SK-N-SH (cell line): ENCODE results near the gene FRMPD4. TPM values are rescaled to one million over a fixed set of nuclear protein-coding genes. Genes with fewer than 3 reads are reported as not detected.

Experiments
- CTCF ChIA-PET: fragments of 300-600, 350-600 bp; formaldehyde crosslinking; extraction: SDS; loops from one replicate; lab custom pipeline; 2021; lab: Yijun Ruan, JAX
- POLR2A ChIA-PET: fragments of 350-600 bp; sonication (Branson Sonifier 250); formaldehyde crosslinking; extraction: SDS; loops from one replicate; lab custom pipeline; 2020; ENCODE audit warnings: antibody characterized with exemption, inconsistent platforms; lab: Yijun Ruan, JAX
- DNase-seq: peaks from one replicate; pipeline ENCODE4 v3.0.0; 2012
- H2AFZ ChIP-seq: fragments of 200-600 bp; sonication (generic); 2 replicates; pipeline ENCODE4 v1.8.1; 2016; ENCODE audit warnings: antibody characterized with exemption, mild to moderate bottlenecking, low read depth
- H3F3A ChIP-seq: fragments of 200-600 bp; sonication (generic); replicated peaks from 2 replicates; pipeline ENCODE3; 2016; ENCODE audit warnings: antibody characterized with exemption, mild to moderate bottlenecking; ENCODE audit not compliant: insufficient read depth
- H3K27ac ChIP-seq, 2 experiments: fragments of 200-500 bp in 1 of 2; fragments of 200-600 bp in 1 of 2; sonication (Bioruptor generic) in 1 of 2; sonication (generic), shearing (Covaris generic) in 1 of 2; 2 replicates each; pipeline versions ENCODE4 v1.5.1 to v1.6.1; 2014 to 2016; ENCODE audit warnings: low read depth in 2 of 2, inconsistent platforms in 1 of 2, low read length in 1 of 2, mild to moderate bottlenecking in 1 of 2, mixed read lengths in 1 of 2
- H3K27me3 ChIP-seq: fragments of 200-600 bp; sonication (generic), shearing (Covaris generic); 2 replicates; pipeline ENCODE4 v1.6.1; 2016; ENCODE audit warnings: mixed run types; ENCODE audit not compliant: insufficient read depth
- H3K36me3 ChIP-seq, 2 experiments: fragments of 200-500 bp in 1 of 2; fragments of 200-600 bp in 1 of 2; sonication (Bioruptor generic) in 1 of 2; sonication (generic) in 1 of 2; replicated peaks in 1 of 2; 2 replicates each; pipeline versions ENCODE3 to v1.5.1; 2014 to 2016; ENCODE audit warnings: low read length in 1 of 2, mild to moderate bottlenecking in 1 of 2; ENCODE audit not compliant: insufficient read depth in 2 of 2, control insufficient read depth in 1 of 2
- H3K4me1 ChIP-seq, 2 experiments: fragments of 200-500 bp in 1 of 2; fragments of 200-600 bp in 1 of 2; sonication (Bioruptor generic) in 1 of 2; sonication (generic), shearing (Covaris generic) in 1 of 2; 2 replicates each; pipeline versions ENCODE4 v1.5.1 to v1.6.1; 2014 to 2016; ENCODE audit warnings: low read depth in 1 of 2, low read length in 1 of 2, mixed run types in 1 of 2; ENCODE audit not compliant: insufficient read depth in 2 of 2, control insufficient read depth in 1 of 2
- H3K4me2 ChIP-seq: fragments of 200-600 bp; sonication (generic), shearing (Covaris generic); 2 replicates; pipeline ENCODE4 v1.6.1; 2017; ENCODE audit warnings: mixed run types
- H3K4me3 ChIP-seq, 2 experiments: fragments of 200-500 bp in 1 of 2; fragments of 200-600 bp in 1 of 2; sonication (Bioruptor generic) in 1 of 2; sonication (generic), shearing (Covaris generic) in 1 of 2; 2 replicates each; pipeline versions ENCODE4 v1.5.1 to v1.8.1; 2014 to 2016; ENCODE audit warnings: low read depth in 2 of 2, inconsistent platforms in 1 of 2, low read length in 1 of 2, mild to moderate bottlenecking in 1 of 2, mixed read lengths in 1 of 2, moderate library complexity in 1 of 2
- H3K79me2 ChIP-seq: fragments of 200-600 bp; sonication (generic); 2 replicates; pipeline ENCODE4 v1.8.1; 2017; ENCODE audit warnings: mild to moderate bottlenecking; ENCODE audit not compliant: insufficient read depth
- H3K9ac ChIP-seq: fragments of 200-600 bp; sonication (generic); 2 replicates; pipeline ENCODE4 v1.6.1; 2017; ENCODE audit warnings: mixed run types
- H3K9me2 ChIP-seq: fragments of 200-600 bp; sonication (generic); 2 replicates; pipeline ENCODE4 v1.6.1; 2017; ENCODE audit warnings: mixed run types
- H3K9me3 ChIP-seq: fragments of 200-600 bp; sonication (generic); 2 replicates; pipeline ENCODE4 v1.6.1; 2017; ENCODE audit warnings: mixed run types, mild to moderate bottlenecking, moderate library complexity
- H4K20me1 ChIP-seq: fragments of 200-600 bp; sonication (generic); 2 replicates; pipeline ENCODE4 v1.6.1; 2017; ENCODE audit warnings: mild to moderate bottlenecking, mixed run types; ENCODE audit not compliant: insufficient read depth
- ELF1 ChIP-seq: IDR thresholded peaks from 2 replicates; pipeline ENCODE4 v1.4.0; 2012
- FOSL2 ChIP-seq: IDR thresholded peaks from 2 replicates; pipeline ENCODE4 v1.4.0; 2012; ENCODE audit warnings: low read depth, mild to moderate bottlenecking, moderate library complexity, borderline replicate concordance
- FOXM1 ChIP-seq: IDR thresholded peaks from 2 replicates; pipeline ENCODE4 v1.4.0; 2012; ENCODE audit warnings: low read depth, mild to moderate bottlenecking
- NFIC ChIP-seq: IDR thresholded peaks from 2 replicates; pipeline ENCODE4 v1.4.0; 2012; ENCODE audit warnings: borderline replicate concordance
- POLR2AphosphoS5 ChIP-seq: IDR thresholded peaks from 2 replicates; pipeline ENCODE4 v1.6.1; 2012; ENCODE audit warnings: low read depth, low read length
- RAD21 ChIP-seq: IDR thresholded peaks from 2 replicates; pipeline ENCODE4 v1.6.1; 2012; ENCODE audit warnings: mild to moderate bottlenecking, low read length
- RXRA ChIP-seq: IDR thresholded peaks from 2 replicates; pipeline ENCODE4 v1.4.0; 2012; ENCODE audit warnings: low read depth, mild to moderate bottlenecking, borderline replicate concordance
- WGBS: methylation state at CpG from one replicate; pipeline ENCODE4 v1.1.6; 2017; ENCODE audit warnings: low lambda C conversion rate; 5-methylcytosine and 5-hydroxymethylcytosine counted together
- polyA plus RNA-seq, 3 experiments: library from polyadenylated mRNA; depleted of rRNA; stranded (reverse); fragments of >200 nt; gene quantifications; 2 replicates each; pipeline ENCODE4 v1.2.3, GENCODE V29; 2012
- TF ChIP-seq, protein P1 (sequence below): IDR thresholded peaks from 2 replicates; pipeline ENCODE4 v1.4.0; 2012; ENCODE audit warnings: low read depth, borderline replicate concordance
- TF ChIP-seq, protein P2 (sequence below): IDR thresholded peaks from 2 replicates; pipeline ENCODE4 v1.4.0; 2012; ENCODE audit warnings: low read depth, borderline replicate concordance
- TF ChIP-seq, protein P3 (sequence below): fragments of 200-600 bp; sonication (generic); IDR thresholded peaks from 2 replicates; pipeline ENCODE4 v1.6.1; 2017; ENCODE audit warnings: antibody characterized with exemption, mild to moderate bottlenecking, moderate library complexity

Gene FRMPD4
- polyA plus RNA-seq, 1 of the 3 experiments (the other 2 are of a cell fraction): not detected

DNA sequence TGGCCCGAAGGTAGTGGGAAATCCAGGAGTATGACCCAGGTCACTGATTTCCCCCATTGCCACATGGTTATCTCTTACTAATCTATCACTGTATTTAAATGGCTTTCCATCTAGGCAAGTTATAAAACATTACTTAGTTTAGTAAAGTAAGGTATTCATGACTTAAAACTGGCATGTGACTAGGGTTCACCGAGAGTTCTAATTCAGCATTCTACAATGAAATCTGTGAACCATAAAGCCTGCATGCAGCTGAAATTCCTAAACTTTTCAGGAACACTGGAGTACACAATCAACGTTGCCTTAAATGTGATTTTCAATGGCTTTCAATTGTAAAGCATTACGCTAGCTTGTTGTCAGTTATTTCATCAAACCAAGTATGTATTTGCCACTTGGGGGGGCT is 630.2 kb downstream of the FRMPD4 start:
- no peak for DNase-seq
- no peak overlapping the region for H3K9ac ChIP-seq
- H3K4me3 ChIP-seq: no peak overlapping the region
- H3K79me2 ChIP-seq: no peaks in the 10 kb centered on the region
- TF ChIP-seq ELF1 (no peak), FOSL2 (no peak), NFIC (no peak)
- TF ChIP-seq, protein P1, sequence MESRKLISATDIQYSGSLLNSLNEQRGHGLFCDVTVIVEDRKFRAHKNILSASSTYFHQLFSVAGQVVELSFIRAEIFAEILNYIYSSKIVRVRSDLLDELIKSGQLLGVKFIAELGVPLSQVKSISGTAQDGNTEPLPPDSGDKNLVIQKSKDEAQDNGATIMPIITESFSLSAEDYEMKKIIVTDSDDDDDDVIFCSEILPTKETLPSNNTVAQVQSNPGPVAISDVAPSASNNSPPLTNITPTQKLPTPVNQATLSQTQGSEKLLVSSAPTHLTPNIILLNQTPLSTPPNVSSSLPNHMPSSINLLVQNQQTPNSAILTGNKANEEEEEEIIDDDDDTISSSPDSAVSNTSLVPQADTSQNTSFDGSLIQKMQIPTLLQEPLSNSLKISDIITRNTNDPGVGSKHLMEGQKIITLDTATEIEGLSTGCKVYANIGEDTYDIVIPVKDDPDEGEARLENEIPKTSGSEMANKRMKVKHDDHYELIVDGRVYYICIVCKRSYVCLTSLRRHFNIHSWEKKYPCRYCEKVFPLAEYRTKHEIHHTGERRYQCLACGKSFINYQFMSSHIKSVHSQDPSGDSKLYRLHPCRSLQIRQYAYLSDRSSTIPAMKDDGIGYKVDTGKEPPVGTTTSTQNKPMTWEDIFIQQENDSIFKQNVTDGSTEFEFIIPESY: no peak
- TF ChIP-seq, all 33 proteins: peak for 0
- Histone ChIP-seq H4K20me1 (no peaks in the 10 kb centered on the region), H2AFZ (no peak overlapping the region), H3K27ac (peak overlapping the region in 1 of 2 experiments; percentile 67; a peak in 1 of 4 replicates), H3F3A (no peaks in the 10 kb centered on the region), H3K4me2 (no peak overlapping the region), H3K36me3 (no peaks in the 10 kb centered on the region), H3K4me1 (peaks cover 0 to 2% of the 10 kb centered on the region in 2 experiments; a peak in 1 of 4 replicates), H3K27me3 (peaks cover 17% of the 10 kb centered on the region; the same call in 1 of the 2 replicates), H3K9me2 (no peaks in the 10 kb centered on the region), H3K9me3 (no peaks in the 10 kb centered on the region)
- POLR2A ChIA-PET: no interaction called here
- CTCF ChIA-PET: interaction anchor here (1.5 to 3.1 kb wide), 3 partner anchors 11 to 66 kb away, joined by 3 to 27 read pairs (median 13); partner anchors contain the start of gene PRPS2
- 36% methylated on average over 4 of the region's 4 CpGs for WGBS

DNA sequence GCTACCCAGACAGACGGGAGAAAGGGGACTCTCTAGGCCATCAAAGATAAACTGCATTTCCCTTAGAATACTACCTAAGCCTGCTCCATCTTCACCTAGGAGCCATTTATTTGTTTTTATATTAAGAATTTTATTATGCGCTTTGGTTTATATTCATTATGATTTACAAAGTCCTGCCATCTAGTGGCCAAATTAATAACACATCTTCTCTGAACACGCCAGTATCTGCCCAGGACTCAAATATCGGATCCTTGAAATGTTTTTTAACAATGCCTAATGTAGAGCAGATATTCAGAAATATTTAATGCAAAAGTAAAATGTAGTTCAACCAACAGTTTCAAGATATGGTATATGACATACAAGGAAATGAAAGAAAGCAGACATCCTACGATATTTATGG is 632.2 kb downstream of the FRMPD4 start:
- Histone ChIP-seq H3K79me2 (no peaks in the 10 kb centered on the region), H3K4me3 (no peak overlapping the region), H3K9ac (no peak overlapping the region), H3K9me3 (no peaks in the 10 kb centered on the region), H3K27me3 (peaks cover 29% of the 10 kb centered on the region; the same call in 1 of the 2 replicates), H4K20me1 (no peaks in the 10 kb centered on the region), H3K4me2 (no peak overlapping the region), H3K27ac (no peak overlapping the region), H2AFZ (no peak overlapping the region), H3K4me1 (peaks cover 0 to 2% of the 10 kb centered on the region in 2 experiments; a peak in 1 of 4 replicates), H3K9me2 (no peaks in the 10 kb centered on the region), H3K36me3 (no peaks in the 10 kb centered on the region), H3F3A (no peaks in the 10 kb centered on the region)
- peak; percentile 42 for DNase-seq
- TF ChIP-seq POLR2AphosphoS5 (no peak), RAD21 (peak; percentile 41; the same call in 1 of the 2 replicates), FOXM1 (no peak), RXRA (no peak)
- TF ChIP-seq, protein P2, sequence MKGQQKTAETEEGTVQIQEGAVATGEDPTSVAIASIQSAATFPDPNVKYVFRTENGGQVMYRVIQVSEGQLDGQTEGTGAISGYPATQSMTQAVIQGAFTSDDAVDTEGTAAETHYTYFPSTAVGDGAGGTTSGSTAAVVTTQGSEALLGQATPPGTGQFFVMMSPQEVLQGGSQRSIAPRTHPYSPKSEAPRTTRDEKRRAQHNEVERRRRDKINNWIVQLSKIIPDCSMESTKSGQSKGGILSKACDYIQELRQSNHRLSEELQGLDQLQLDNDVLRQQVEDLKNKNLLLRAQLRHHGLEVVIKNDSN: no peak
- TF ChIP-seq, protein P3, sequence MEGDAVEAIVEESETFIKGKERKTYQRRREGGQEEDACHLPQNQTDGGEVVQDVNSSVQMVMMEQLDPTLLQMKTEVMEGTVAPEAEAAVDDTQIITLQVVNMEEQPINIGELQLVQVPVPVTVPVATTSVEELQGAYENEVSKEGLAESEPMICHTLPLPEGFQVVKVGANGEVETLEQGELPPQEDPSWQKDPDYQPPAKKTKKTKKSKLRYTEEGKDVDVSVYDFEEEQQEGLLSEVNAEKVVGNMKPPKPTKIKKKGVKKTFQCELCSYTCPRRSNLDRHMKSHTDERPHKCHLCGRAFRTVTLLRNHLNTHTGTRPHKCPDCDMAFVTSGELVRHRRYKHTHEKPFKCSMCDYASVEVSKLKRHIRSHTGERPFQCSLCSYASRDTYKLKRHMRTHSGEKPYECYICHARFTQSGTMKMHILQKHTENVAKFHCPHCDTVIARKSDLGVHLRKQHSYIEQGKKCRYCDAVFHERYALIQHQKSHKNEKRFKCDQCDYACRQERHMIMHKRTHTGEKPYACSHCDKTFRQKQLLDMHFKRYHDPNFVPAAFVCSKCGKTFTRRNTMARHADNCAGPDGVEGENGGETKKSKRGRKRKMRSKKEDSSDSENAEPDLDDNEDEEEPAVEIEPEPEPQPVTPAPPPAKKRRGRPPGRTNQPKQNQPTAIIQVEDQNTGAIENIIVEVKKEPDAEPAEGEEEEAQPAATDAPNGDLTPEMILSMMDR: peak; percentile 79
- WGBS: 25% methylated on average over 5 of the region's 5 CpGs
- POLR2A ChIA-PET: no interaction called here
- CTCF ChIA-PET: interaction anchor here (0.7 to 3.1 kb wide), 16 partner anchors 9 to 690 kb away, joined by 3 to 27 read pairs (median 4); no protein-coding TSS in a partner anchor
